Sigmoid colon (tissue), 7 donors: ENCODE results near the gene RIN1. TPM values are rescaled to one million over a fixed set of nuclear protein-coding genes. Genes with fewer than 3 reads are reported as not detected.

Source experiments
- polyA plus RNA-seq, 3 donors: library from polyadenylated mRNA; stranded (reverse); fragments of 200-250 nt; gene quantifications; one replicate each; pipeline ENCODE4 v1.2.3, GENCODE V29; 2013
- small RNA-seq, 3 donors: library from RNA; depleted of rRNA; stranded (forward); fragments of <200 nt; gene quantifications; one replicate each; pipeline ENCODE3, GENCODE V24; 2016
- total RNA-seq, 4 donors: library from RNA; depleted of rRNA; stranded (reverse); fragments of >200 nt; gene quantifications; one replicate each; pipeline ENCODE4 v1.1.0, GENCODE V29; 2016
- donor health status: healthy with polysubstance abuse.
- donor health status: Bipolar disorder and iron deficiency.
- donor health status: healthy.

The RIN1 gene
- total and polyA plus RNA-seq, 7 donors, result 0.68 to 10.2 (median 2.9) TPM

Small RNA genes within 50 kb of the gene (small RNA-seq; reads per million reads assigned to genes)
- gene RF00017, result 0 reads per million in 3 donors

Other genes starting within 250 kb of the RIN1 start
- 10 to 100 TPM; 16.1 to 29.9 (median 24.1) TPM for gene KLC2, start 78.7 kb downstream of the RIN1 start, total RNA-seq
- 10 to 100 TPM in 1 of 3 donors, 1 to 10 TPM in 2; 5.4 to 20.5 (median 6.5) TPM for gene KLC2, start 78.7 kb downstream of the RIN1 start, polyA plus RNA-seq
- gene RAB1B, start 67.8 kb downstream of the RIN1 start, total RNA-seq, result 10 to 100 TPM; 65.4 to 93.7 (median 77.3) TPM
- gene RAB1B, start 67.8 kb downstream of the RIN1 start, polyA plus RNA-seq, result 100 to 1,000 TPM; 196 to 286 (median 243) TPM
- gene CNIH2, start 58.3 kb downstream of the RIN1 start, total RNA-seq, result 1 to 10 TPM in 1 of 4 donors, not detected in 3; 1.7 TPM
- under 1 TPM in 1 of 3 donors, not detected in 2; 0.63 TPM for gene CNIH2, start 58.3 kb downstream of the RIN1 start, polyA plus RNA-seq
- gene YIF1A, start 47.3 kb downstream of the RIN1 start, total RNA-seq, result 10 to 100 TPM; 43.5 to 72.4 (median 61.9) TPM
- 100 to 1,000 TPM in 1 of 3 donors, 10 to 100 TPM in 2; 30.3 to 104 (median 45.0) TPM for gene YIF1A, start 47.3 kb downstream of the RIN1 start, polyA plus RNA-seq
- under 1 TPM in 2 of 4 donors, not detected in 2; 0.27 to 0.36 TPM for gene TMEM151A, start 44.5 kb downstream of the RIN1 start, total RNA-seq
- under 1 TPM in 1 of 3 donors, not detected in 2; 0.36 TPM for gene TMEM151A, start 44.5 kb downstream of the RIN1 start, polyA plus RNA-seq
- 10 to 100 TPM in 2 of 4 donors, 1 to 10 TPM in 2; 5.8 to 26.3 (median 13.0) TPM for gene CD248, start 19.4 kb downstream of the RIN1 start, total RNA-seq
- 10 to 100 TPM in 1 of 3 donors, 1 to 10 TPM in 2; 1.2 to 13.7 (median 3.0) TPM for gene CD248, start 19.4 kb downstream of the RIN1 start, polyA plus RNA-seq
- 10 to 100 TPM; 20.2 to 36.2 (median 24.9) TPM for gene BRMS1, start 8.7 kb upstream of the RIN1 start, total RNA-seq
- gene BRMS1, start 8.7 kb upstream of the RIN1 start, polyA plus RNA-seq, result 10 to 100 TPM; 65.4 to 81.8 (median 72.1) TPM
- 10 to 100 TPM; 41.4 to 43.5 (median 43.1) TPM for gene B4GAT1, start 11.2 kb upstream of the RIN1 start, total RNA-seq
- 10 to 100 TPM in 1 of 3 donors, 1 to 10 TPM in 2; 4.2 to 17.4 (median 4.8) TPM for gene B4GAT1, start 11.2 kb upstream of the RIN1 start, polyA plus RNA-seq
- gene SLC29A2, start 35.3 kb upstream of the RIN1 start, total RNA-seq, result under 1 TPM; 0.41 to 0.99 (median 0.63) TPM
- gene SLC29A2, start 35.3 kb upstream of the RIN1 start, polyA plus RNA-seq, result 10 to 100 TPM in 1 of 3 donors, 1 to 10 TPM in 2; 2.4 to 28.0 (median 2.5) TPM
- 1 to 10 TPM in 1 of 4 donors, under 1 TPM in 3; 0.49 to 2.5 (median 0.83) TPM for gene NPAS4, start 84.6 kb upstream of the RIN1 start, total RNA-seq
- gene NPAS4, start 84.6 kb upstream of the RIN1 start, polyA plus RNA-seq, result under 1 TPM in 1 of 3 donors, not detected in 2; 0.19 TPM
- 10 to 100 TPM; 54.2 to 77.8 (median 61.3) TPM for gene MRPL11, start 102.4 kb upstream of the RIN1 start, total RNA-seq
- gene MRPL11, start 102.4 kb upstream of the RIN1 start, polyA plus RNA-seq, result 100 to 1,000 TPM in 1 of 3 donors, 10 to 100 TPM in 2; 60.6 to 110 (median 70.3) TPM
- gene PELI3, start 130.5 kb upstream of the RIN1 start, total RNA-seq, result 10 to 100 TPM; 16.9 to 26.4 (median 23.0) TPM
- gene PELI3, start 130.5 kb upstream of the RIN1 start, polyA plus RNA-seq, result 1 to 10 TPM; 5.0 to 6.0 (median 5.3) TPM
- gene DPP3, start 144.0 kb upstream of the RIN1 start, total RNA-seq, result 10 to 100 TPM in 1 of 4 donors, 1 to 10 TPM in 3; 5.1 to 15.5 (median 9.4) TPM
- gene DPP3, start 144.0 kb upstream of the RIN1 start, polyA plus RNA-seq, result 10 to 100 TPM; 33.0 to 86.5 (median 66.6) TPM
- 10 to 100 TPM; 50.2 to 91.4 (median 57.8) TPM for gene BBS1, start 174.2 kb upstream of the RIN1 start, total RNA-seq
- 10 to 100 TPM in 1 of 3 donors, 1 to 10 TPM in 2; 7.8 to 19.0 (median 9.0) TPM for gene BBS1, start 174.2 kb upstream of the RIN1 start, polyA plus RNA-seq
- gene ZDHHC24, start 209.6 kb upstream of the RIN1 start, total RNA-seq, result 10 to 100 TPM in 1 of 4 donors, 1 to 10 TPM in 3; 6.8 to 12.2 (median 7.4) TPM
- 1 to 10 TPM; 1.8 to 8.7 (median 1.8) TPM for gene ZDHHC24, start 209.6 kb upstream of the RIN1 start, polyA plus RNA-seq
- under 1 TPM in 1 of 4 donors, not detected in 3; under 0.01 TPM for gene ACTN3, start 210.5 kb upstream of the RIN1 start, total RNA-seq
- gene ACTN3, start 210.5 kb upstream of the RIN1 start, polyA plus RNA-seq, result not detected
- 100 to 1,000 TPM; 121 to 170 (median 139) TPM for gene CTSF, start 232.2 kb upstream of the RIN1 start, total RNA-seq
- gene CTSF, start 232.2 kb upstream of the RIN1 start, polyA plus RNA-seq, result 10 to 100 TPM in 2 of 3 donors, 1 to 10 TPM in 1; 3.5 to 16.5 (median 12.6) TPM